ENCODE measurements around the gene ABCA7.

DNA sequence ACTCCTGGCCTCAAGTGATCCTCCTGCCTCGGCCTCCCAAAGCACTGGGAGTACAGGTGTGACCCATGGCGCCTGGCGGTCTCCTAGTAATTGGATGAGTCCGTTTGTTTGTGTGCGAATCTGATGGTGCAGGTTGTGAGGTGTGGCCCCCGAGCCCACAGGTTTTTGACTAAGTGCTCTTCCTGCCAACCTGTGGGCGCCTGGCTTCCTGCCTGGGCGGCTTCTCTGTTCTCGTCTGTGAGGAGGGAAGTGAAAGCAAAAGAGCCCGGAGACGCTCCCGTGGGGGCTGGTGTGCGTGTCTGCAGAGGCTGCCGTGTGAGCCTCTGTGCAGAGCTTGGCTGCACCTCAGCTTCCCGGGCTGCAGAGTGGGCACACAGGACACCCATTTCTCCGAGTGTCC, 37.0 kb downstream of the ABCA7 start:
- TF ChIP-seq NFYB (CRISPR knock-in tag; conservative IDR thresholded peaks at IDR 0.05; ENCODE audit: low read depth) (no peak), MAX (CRISPR knock-in tag; IDR thresholded peaks at IDR 0.05) (no peak)
